GM12874 (cell line): ENCODE results near the gene PNPLA6.

Experiments
- CTCF ChIP-seq: IDR thresholded peaks from 2 replicates; pipeline ENCODE4 v1.5.1; 2011; ENCODE audit warnings: low read depth, mild to moderate bottlenecking, control low read depth, low read length, moderate library complexity; ENCODE audit not compliant: insufficient read depth

Gene PNPLA6

DNA sequence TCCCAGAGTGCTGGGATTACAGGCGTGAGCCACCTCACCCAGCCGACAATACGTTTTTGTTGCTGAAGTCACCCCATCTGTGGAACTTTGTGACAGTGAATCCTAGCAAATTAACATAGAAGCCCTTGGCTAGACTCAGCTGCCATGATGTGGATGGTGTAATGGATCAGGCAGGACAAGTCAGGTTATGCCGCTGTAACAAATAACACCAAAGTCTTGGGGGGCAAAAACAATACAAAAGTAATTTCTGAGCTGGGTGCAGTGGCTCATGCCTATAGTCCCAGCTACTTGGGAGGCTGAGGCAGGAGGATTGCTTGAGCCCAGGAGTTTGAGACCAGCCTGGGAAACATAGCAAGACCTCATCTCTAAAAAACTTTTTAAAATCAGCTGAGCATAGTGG is 29.3 kb downstream of the PNPLA6 start:
- no peak for TF ChIP-seq CTCF

- TF ChIP-seq CTCF, result no peak
Measured at GRCh38 chr19:7565332-7565731, 29.8 kb downstream of the PNPLA6 start.

- TF ChIP-seq CTCF, result no peak
Measured at GRCh38 chr19:7570761-7571160, 35.2 kb downstream of the PNPLA6 start.

- no peak for TF ChIP-seq CTCF
Measured at GRCh38 chr19:7575434-7576040, 40.0 kb downstream of the PNPLA6 start.

GRCh38 chr19:7578127-7578526 is 42.6 kb downstream of the PNPLA6 start:
- no peak for TF ChIP-seq CTCF

DNA sequence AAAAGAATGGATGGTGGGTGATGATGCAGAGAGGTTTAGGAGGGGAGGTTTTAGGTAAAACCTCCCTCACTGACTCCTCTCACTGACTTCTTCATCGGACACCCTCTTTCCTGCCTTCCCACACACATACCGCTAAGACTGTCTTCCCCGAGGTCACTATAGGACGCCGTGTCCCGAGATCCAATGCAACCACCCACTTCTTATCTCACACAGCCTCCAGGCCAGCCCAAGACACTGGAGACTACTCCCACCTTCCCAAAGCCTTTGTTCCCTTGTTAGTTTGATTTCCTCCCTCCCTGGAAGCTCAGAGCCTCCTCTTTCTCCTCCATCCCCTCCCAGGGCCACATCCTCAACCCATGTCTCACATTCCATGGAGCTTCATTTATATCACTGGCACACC is 43.7 kb downstream of the PNPLA6 start:
- TF ChIP-seq CTCF, result no peak

GRCh38 chr19:7582446-7582845 is 46.9 kb downstream of the PNPLA6 start:
- TF ChIP-seq CTCF, result no peak
